Measurements from ENCODE around the gene GGT1.
"Not testable (repeated sequence)": the region's sequence is repeated elsewhere in the genome, so short reads cannot be mapped to it uniquely, and the experiment has no call there.

The GGT1 gene

DNA sequence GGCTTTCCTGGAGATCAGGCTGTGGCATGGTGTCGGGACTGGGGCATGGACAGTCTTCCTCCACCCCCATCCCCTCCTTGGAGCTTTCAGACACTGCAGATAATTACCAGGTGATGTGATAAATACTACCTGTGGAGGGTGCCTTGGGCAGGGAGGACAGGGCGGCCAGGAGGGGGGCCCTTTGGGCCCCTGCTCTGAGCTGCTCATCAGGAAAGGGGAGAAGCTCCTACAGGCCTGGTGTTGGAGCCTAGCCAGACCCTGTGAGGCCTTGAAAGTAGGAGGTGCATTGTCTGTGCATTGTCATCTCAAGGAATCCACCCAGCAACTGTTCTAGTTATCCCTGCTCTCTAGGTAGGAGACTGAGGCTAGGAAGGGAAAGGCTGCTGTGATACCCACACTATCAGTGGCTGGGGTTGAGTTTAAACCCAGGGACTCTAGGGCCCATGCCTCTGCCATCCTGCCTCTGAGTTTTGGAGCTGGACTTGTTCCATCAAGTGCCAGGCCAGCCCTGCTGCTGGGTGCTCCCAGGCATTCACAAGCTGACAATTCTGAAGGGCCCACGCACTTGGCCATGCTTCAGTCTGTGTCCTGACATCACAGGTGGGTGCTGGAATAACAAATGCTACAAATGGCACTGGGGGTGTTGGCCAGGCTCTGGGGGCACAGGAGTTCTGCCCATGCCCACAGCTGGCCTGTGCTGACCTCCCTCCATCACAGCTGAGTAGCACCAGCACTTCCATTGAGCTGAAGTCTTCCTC, 2.9 kb upstream of the GGT1 start:
- DNase-seq = not testable (repeated sequence)

- peak; percentile 50 for DNase-seq
Measured at GRCh38 chr22:24601217-24602104, 1.5 kb upstream of the GGT1 start.

DNA sequence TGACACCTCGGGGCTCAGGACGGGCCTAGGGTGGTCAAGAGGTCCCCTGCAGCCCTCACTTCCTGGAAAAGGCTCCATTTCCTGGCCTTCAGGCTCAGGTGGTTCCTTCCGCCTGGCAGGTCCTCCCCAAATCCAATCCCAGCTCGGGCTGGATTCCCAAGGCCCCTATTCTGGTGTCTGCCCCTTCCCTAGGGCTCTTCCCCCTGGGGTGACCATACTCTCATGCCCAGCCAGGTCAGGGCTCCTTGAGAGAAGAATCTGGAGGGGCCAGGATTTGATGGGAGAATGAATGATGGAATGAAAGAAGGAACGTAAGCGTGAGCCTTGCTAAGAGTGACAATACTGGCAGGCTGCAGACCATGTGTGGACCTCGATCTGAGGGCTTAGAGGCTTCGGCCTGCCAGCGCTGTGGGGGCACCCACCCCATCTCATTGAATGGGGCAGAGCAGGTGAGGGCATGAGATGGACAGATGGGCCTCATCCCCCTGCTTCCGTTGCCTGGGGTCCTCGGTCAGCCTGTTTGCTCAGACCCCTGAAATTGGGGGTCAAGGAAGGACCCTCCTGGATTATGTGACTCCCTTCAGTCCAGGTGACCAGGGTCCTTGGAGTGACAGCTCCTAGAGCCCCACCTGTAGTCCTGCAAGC, 766 bp upstream of the GGT1 start:
- not testable (repeated sequence) for DNase-seq

DNA sequence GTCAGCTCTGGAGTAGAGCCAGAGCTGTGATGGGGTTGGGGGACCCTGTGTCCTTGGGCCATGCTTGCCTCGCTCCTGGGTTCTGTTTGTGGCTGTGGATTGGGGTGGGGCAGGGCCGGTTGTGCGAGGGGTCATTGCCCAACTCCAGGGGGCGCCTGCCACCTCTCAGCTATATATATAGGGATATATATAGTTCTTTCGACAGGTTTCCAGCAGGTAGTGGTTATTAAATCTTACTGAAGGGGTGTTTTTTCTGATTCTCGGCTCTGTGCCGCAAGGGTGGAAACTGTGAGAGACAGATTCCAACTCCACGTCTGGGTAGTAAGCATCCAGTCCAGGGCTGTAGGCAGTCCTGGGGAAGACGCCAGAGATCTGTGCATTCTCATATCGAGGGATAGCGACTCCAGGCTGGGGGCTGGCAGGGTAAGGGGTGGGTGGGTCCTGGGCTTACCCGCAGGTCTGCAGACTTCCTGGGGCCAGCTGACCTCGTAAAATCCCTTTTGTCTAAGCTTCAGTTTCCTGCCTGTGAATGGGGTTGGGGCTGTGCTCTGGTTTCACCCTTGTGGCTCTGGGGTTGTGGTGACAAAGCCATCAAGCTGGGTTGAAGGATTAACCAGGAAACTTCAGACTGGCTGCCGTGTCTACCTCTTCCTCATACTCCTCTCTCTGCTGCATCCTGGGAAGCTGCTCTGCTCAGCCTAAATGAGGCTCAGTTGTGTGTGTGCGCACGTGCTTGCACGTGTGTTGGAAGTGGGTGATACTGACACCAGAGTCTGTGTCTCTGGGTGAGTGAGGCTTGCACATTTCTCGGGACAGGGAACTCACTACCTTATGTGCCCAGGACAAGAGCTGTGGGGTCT, 1.0 kb downstream of the GGT1 start:
- DNase-seq = peak; percentile 39

DNA sequence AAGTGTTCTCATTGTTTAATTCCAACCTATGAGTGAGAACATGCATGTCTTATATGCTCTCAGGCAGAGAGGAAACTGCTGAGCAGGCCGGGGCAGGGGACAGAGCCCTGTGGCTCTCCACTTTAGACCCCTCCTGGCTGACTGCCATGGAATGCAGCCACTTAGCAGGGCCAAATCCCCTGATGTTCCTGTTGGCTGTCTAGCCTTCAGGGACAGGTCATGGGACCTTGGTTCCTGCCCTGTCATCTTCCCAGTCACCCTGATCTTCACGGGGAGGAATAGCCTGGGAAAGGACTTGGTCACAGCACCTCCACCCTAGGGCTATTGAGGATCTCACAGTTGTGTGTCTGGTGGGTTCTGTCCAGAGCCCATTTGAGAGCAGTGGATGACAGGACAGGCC, 3.3 kb downstream of the GGT1 start:
- DNase-seq = not testable (repeated sequence)

GRCh38 chr22:24607429-24607983, 4.5 kb downstream of the GGT1 start:
- DNase-seq = peak; percentile 84

- DNase-seq = not testable (repeated sequence)
Measured at GRCh38 chr22:24608327-24608726, 5.3 kb downstream of the GGT1 start.

- not testable (repeated sequence) for DNase-seq
Measured at GRCh38 chr22:24609888-24610287, 6.9 kb downstream of the GGT1 start.

GRCh38 chr22:24614794-24615193, 11.8 kb downstream of the GGT1 start:
- not testable (repeated sequence) for DNase-seq

- not testable (repeated sequence) for DNase-seq
Measured at GRCh38 chr22:24621244-24621643, 18.3 kb downstream of the GGT1 start.

GRCh38 chr22:24622596-24622995, 19.6 kb downstream of the GGT1 start:
- DNase-seq = not testable (repeated sequence)

DNA sequence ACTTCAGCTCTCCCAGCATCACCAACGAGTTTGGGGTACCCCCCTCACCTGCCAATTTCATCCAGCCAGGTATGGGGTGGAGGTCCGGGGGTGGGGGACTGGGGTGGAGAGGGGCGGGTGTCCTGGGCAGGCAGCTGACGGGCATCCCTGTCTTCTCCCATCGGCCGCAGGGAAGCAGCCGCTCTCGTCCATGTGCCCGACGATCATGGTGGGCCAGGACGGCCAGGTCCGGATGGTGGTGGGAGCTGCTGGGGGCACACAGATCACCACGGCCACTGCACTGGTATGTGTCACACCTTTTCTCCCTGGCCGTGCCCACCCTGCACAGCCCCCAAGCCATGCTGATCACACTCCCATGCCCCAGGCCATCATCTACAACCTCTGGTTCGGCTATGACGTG, 24.9 kb downstream of the GGT1 start:
- not testable (repeated sequence) for DNase-seq

DNA sequence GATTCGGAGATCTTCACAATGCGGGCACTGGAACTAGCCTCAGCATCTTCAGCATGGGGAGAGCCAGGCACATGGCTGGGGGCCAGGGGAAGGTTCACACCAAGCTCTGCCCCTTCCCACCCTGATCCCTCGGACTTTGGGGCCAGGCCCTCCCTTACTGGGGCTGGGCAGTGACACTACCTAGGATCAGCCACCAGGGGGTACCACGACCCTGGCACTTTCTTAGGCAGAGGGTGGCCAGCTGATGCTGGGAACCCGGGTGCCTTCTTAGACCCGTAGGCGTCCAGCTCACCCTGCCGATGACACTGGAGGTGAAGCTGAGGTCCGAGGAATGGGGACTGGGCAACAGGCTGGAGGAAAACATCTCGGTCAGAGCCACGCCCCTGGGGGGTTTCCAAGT, 26.1 kb downstream of the GGT1 start:
- peak; percentile 38 for DNase-seq

DNA sequence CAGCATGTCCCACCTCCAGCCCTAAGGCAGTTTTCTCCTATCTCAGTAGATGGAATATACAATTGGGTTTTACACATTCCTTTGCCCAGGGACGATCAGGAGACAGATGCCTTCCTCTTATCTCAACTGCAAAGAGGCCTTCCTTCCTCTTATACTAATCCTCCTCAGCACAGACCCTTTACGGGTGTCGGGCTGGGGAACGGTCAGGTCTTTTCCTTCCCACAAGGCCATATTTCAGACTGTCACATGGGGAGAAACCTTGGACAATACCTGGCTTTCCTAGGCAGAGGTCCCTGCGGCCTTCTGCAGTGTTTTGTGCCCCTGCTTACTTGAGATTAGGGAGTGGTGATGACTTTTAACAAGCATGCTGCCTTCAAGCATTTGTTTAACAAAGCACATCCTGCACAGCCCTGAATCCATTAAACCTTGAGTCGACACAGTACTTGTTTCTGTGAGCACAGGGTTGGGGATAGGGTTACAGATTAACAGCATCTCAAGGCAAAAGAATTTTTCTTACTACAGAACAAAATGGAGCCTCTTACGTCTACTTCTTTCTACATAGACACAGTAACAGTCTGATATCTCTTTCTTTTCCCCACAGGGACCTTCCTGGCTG, 27.9 kb downstream of the GGT1 start:
- DNase-seq = not testable (repeated sequence)

- DNase-seq = not testable (repeated sequence)
Measured at GRCh38 chr22:24631430-24632122, 28.6 kb downstream of the GGT1 start.

- not testable (repeated sequence) for DNase-seq
Measured at GRCh38 chr22:24632642-24633041, 29.6 kb downstream of the GGT1 start.

- DNase-seq = not testable (repeated sequence)
Measured at GRCh38 chr22:24633231-24634023, 30.4 kb downstream of the GGT1 start.

- DNase-seq = peak; percentile 47
Measured at GRCh38 chr22:24634776-24635389, 31.9 kb downstream of the GGT1 start.

DNA sequence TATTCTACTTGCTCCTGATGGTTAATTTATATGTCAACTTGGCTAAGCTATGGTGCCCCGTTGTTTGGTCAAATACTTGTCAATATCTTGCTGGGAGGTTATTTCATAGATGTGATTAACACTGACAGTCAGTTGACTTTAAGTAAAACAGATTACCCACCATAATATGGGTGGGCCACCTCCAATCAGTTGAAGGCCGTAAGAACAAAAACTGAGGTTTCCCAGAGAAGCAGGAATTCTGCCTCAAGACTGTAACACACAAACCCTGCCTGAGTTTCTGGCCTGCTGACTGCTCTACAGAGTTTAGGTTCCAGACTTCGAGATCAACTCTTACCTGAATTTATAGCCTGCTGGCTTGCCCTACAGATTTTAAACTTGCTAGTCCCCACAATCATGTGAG, 33.5 kb downstream of the GGT1 start:
- DNase-seq = not testable (repeated sequence)

DNA sequence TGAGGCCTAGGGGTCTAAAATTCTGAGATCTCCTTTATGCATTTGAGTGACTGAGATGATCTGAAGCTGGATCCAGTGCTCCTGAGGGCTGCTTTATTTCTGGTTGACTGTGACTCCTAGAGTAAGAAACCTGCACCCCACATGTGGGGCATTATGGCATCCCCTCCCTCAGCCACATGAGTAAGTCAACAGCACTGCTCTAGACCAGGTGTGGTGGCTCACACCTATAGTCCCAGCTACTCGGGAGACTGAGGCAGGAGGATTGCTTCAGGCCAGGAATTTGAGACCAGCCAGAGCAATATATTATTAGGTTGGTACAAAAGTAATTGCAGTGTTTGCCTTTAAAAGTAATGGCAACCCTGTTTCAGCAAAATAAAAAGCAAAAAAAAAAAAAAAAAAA, 39.3 kb downstream of the GGT1 start:
- DNase-seq = not testable (repeated sequence)

Measured in activated CD4-positive, alpha-beta T cell treated with anti-CD3 and anti-CD28 coated beads, Interleukin-2, Interleukin-6, amounts not matched to agents 100 ng/mL and 50 ng/mL, durations not matched to agents 16 hours and 8 hours (primary cell).